Activated CD8-positive, alpha-beta T cell treated with anti-CD3 and anti-CD28 coated beads, Interleukin-2, amount 10 ng/mL, durations not matched to agents 7 days and 5 days (primary cell): ENCODE data around the gene BEGAIN. TPM values are rescaled to one million over a fixed set of nuclear protein-coding genes. Genes with fewer than 3 reads are reported as not detected.
"Not testable (repeated sequence)": the region's sequence is repeated elsewhere in the genome, so short reads cannot be mapped to it uniquely, and the experiment has no call there.

Experiments
- ATAC-seq: fragments of 150-1000 bp; cut with Tn5 transposase; one replicate; pipeline ENCODE4 v1.10.0; 2021; ENCODE audit warnings: moderate library complexity
- CTCF ChIA-PET: fragments of 350-600 bp; sonication (Branson Sonifier 250); formaldehyde crosslinking; loops from one replicate; lab custom pipeline; 2021; ENCODE audit warnings: antibody characterized with exemption; lab: Charles Lee
- POLR2A ChIA-PET: fragments of 350-600 bp; sonication (Branson Sonifier 250); formaldehyde crosslinking; loops from one replicate; lab custom pipeline; 2021; ENCODE audit warnings: antibody characterized with exemption; lab: Charles Lee
- DNase-seq: peaks from one replicate; pipeline ENCODE4 v3.0.0-alpha.2; 2020
- H3K27ac Mint-ChIP-seq: one replicate; pipeline ENCODE4 v1.8.0; 2021; ENCODE audit warnings: mild to moderate bottlenecking, mixed read lengths
- H3K27me3 Mint-ChIP-seq: one replicate; pipeline ENCODE4 v1.8.0; 2021; ENCODE audit warnings: low read depth, mixed read lengths
- H3K36me3 Mint-ChIP-seq: one replicate; pipeline ENCODE4 v1.8.0; 2021; ENCODE audit warnings: low read depth, mixed read lengths
- H3K4me1 Mint-ChIP-seq: one replicate; pipeline ENCODE4 v1.8.0; 2021; ENCODE audit warnings: low read depth, mixed read lengths
- H3K4me3 Mint-ChIP-seq: one replicate; pipeline ENCODE4 v1.8.0; 2021; ENCODE audit warnings: mild to moderate bottlenecking, mixed read lengths
- H3K9me3 Mint-ChIP-seq: one replicate; pipeline ENCODE4 v1.8.0; 2022; ENCODE audit warnings: mixed read lengths; ENCODE audit not compliant: insufficient read depth
- total RNA-seq, 2 experiments: library from RNA; stranded (reverse); gene quantifications; one replicate each; pipeline ENCODE4 v1.2.3, GENCODE V29; 2021

Gene BEGAIN
- total RNA-seq, 2 experiments from 2014 or later = 0.70 to 1.2 TPM

DNA sequence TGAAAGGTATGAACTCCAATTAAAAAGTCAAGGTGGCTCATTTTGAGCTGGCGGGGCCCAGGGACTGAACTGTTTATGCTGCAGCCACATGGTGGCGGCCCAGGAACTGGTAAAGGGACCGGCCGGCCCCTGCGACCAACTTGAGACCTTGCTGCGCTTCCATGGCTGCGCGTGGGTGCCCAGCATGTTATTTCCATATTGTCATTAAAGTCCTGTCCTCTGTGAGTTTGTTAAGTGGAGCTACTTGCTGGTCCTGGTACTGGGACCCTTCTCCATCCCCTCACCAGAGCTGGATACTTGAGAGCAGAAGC lies 62.3 kb downstream of the BEGAIN start:
- CTCF ChIA-PET = interaction anchor here (0.7 to 2.4 kb wide), 11 partner anchors 9 to 149 kb away, joined by 3 to 58 read pairs (median 3); no protein-coding TSS in a partner anchor
- no peak overlapping the region for H3K4me3 Mint-ChIP-seq
- no peaks in the 10 kb centered on the region for H3K9me3 Mint-ChIP-seq

GRCh38 chr14:100524233-100524932 lies 62.8 kb downstream of the BEGAIN start:
- CTCF ChIA-PET = interaction anchor here (0.8 to 4.1 kb wide), 9 partner anchors 9 to 150 kb away, joined by 3 to 58 read pairs (median 5); no protein-coding TSS in a partner anchor
- H3K4me3 Mint-ChIP-seq = no peak overlapping the region
- no peaks in the 10 kb centered on the region for H3K27me3 Mint-ChIP-seq
- no peaks in the 10 kb centered on the region for H3K36me3 Mint-ChIP-seq
- ATAC-seq = no peak
- DNase-seq = no peak
- H3K9me3 Mint-ChIP-seq = no peaks in the 10 kb centered on the region
- POLR2A ChIA-PET = no interaction called here
- no peaks in the 10 kb centered on the region for H3K4me1 Mint-ChIP-seq
- H3K27ac Mint-ChIP-seq = no peak overlapping the region

More for the DNA sequence above, 62.3 kb downstream of the BEGAIN start:
- DNase-seq = peak; percentile 50
- no peak overlapping the region for H3K27ac Mint-ChIP-seq
- POLR2A ChIA-PET = no interaction called here
- no peak for ATAC-seq
- no peaks in the 10 kb centered on the region for H3K4me1 Mint-ChIP-seq
- no peaks in the 10 kb centered on the region for H3K27me3 Mint-ChIP-seq
- no peaks in the 10 kb centered on the region for H3K36me3 Mint-ChIP-seq

DNA sequence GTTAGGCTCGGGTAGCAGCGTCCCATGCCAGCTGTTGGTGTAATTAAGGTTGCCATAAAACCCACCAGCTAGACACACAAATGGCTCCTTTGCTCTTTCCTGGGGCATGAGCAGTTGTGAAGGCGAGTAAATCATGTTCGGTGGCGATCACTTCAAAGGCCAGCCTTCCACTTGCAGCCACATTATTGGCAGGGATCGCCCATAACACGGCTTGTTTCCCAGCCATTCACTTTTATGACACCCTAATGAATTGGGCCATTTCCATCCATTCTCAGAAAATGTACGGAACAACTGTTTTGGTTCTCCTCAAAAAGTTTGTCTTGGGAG lies 63.4 kb downstream of the BEGAIN start:
- Mint-ChIP-seq H3K9me3 (no peaks in the 10 kb centered on the region), H3K36me3 (no peaks in the 10 kb centered on the region), H3K4me3 (no peak overlapping the region), H3K27ac (no peak overlapping the region), H3K27me3 (no peaks in the 10 kb centered on the region), H3K4me1 (no peaks in the 10 kb centered on the region)
- no peak for ATAC-seq
- ChIA-PET POLR2A (no interaction called here), CTCF (interaction anchor here (1.6 to 4.1 kb wide), 2 partner anchors 122 to 139 kb away, joined by 6 to 21 read pairs; no protein-coding TSS in a partner anchor)
- DNase-seq = no peak

DNA sequence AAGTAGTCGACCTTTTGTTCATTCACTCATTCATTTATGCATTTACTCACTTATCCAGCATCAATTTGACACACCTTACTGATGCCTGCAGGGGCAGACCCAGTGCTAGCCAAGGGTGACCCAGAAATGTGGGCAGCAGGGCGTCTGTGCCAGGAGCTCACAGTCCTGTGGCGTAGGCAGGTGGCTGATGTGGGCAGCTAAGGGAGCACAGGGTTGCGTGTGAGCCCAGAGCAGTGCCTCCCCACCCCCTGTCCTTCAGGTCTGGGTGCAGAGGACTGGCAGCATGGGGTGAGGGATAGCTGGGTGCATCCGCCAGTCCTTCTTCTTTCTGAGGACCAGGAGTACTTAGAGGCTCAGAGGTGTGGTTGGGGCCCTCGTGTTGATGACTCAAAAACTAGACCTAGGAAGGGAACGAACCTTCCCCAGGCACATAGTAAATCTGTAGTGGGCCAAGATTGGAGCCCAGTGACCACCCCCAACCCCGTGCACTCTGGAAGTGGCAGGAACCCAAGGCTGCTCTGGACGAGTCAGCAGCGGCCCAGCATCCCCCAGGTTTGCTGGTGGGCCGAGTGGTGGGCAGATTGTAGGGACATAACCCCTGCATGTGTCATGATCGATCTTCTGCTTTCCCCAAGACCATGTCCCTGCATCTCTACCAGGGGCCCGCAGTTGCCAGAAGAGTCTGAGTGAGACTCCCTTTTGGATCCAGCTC lies 63.9 kb downstream of the BEGAIN start:
- POLR2A ChIA-PET = no interaction called here
- H3K27ac Mint-ChIP-seq = no peak overlapping the region
- no peaks in the 10 kb centered on the region for H3K36me3 Mint-ChIP-seq
- no peak for DNase-seq
- no peaks in the 10 kb centered on the region for H3K4me1 Mint-ChIP-seq
- no peaks in the 10 kb centered on the region for H3K9me3 Mint-ChIP-seq
- CTCF ChIA-PET = interaction anchor here (1.6 to 4.1 kb wide), 2 partner anchors 123 to 130 kb away, joined by 4 to 21 read pairs; no protein-coding TSS in a partner anchor
- no peak for ATAC-seq
- no peaks in the 10 kb centered on the region for H3K27me3 Mint-ChIP-seq
- no peak overlapping the region for H3K4me3 Mint-ChIP-seq

- POLR2A ChIA-PET = no interaction called here
- Mint-ChIP-seq H3K27me3 (no peaks in the 10 kb centered on the region), H3K4me1 (no peaks in the 10 kb centered on the region), H3K36me3 (no peaks in the 10 kb centered on the region), H3K4me3 (no peak overlapping the region), H3K9me3 (no peaks in the 10 kb centered on the region), H3K27ac (no peak overlapping the region)
- no peak for DNase-seq
- ATAC-seq = no peak
- CTCF ChIA-PET = interaction anchor here (1.6 to 4.1 kb wide), 2 partner anchors 123 to 131 kb away, joined by 4 to 21 read pairs; no protein-coding TSS in a partner anchor
These were observed 64.6 kb downstream of the BEGAIN start for GRCh38 chr14:100522616-100523099.

- H3K27ac Mint-ChIP-seq, H3K36me3 Mint-ChIP-seq, H3K4me1 Mint-ChIP-seq, H3K4me3 Mint-ChIP-seq, H3K27me3 Mint-ChIP-seq, POLR2A ChIA-PET, CTCF ChIA-PET, ATAC-seq, DNase-seq, H3K9me3 Mint-ChIP-seq: not testable (repeated sequence)
These were observed 81.2 kb downstream of the BEGAIN start for GRCh38 chr14:100506053-100506452.

DNA sequence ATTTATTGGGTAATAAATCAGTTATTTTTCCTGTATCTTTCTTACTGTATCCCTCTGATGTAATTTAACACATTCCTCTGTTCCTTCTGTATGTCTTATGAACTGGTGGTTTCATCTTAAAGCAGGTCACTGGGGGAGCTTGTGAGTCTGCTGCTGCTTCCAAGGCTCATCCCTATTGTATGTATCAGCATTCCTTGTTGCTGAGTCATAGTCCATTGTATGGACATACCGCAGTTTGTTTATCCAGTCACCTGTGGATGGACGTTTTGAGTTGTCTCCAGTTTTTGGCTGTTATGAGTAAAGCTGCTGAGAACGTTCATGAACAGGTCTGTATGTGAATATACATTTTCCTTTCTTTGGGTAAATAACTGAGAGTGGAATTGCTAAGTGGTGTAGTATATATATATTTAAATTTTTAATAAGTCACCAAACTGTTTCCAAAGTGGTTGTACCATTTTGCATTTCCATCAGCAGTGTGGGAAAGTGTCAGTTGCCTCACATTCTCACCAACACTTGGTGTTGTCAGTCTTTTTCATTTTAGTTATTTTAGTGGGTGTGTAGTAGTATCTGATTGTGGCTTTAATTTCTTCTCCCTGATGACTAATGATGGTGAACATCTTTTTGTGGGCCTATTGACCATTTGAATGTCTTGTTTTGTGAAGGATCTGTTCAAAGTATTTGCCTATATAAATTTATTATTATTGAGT lies 82.7 kb downstream of the BEGAIN start:
- no peaks in the 10 kb centered on the region for H3K36me3 Mint-ChIP-seq
- no peaks in the 10 kb centered on the region for H3K9me3 Mint-ChIP-seq
- H3K4me3 Mint-ChIP-seq = no peak overlapping the region
- H3K27ac Mint-ChIP-seq = no peak overlapping the region
- ChIA-PET POLR2A (no interaction called here), CTCF (no interaction called here)
- peaks cover 4% of the 10 kb centered on the region for H3K4me1 Mint-ChIP-seq
- H3K27me3 Mint-ChIP-seq = peaks cover 5% of the 10 kb centered on the region
- ATAC-seq (no peak), DNase-seq (no peak)

DNA sequence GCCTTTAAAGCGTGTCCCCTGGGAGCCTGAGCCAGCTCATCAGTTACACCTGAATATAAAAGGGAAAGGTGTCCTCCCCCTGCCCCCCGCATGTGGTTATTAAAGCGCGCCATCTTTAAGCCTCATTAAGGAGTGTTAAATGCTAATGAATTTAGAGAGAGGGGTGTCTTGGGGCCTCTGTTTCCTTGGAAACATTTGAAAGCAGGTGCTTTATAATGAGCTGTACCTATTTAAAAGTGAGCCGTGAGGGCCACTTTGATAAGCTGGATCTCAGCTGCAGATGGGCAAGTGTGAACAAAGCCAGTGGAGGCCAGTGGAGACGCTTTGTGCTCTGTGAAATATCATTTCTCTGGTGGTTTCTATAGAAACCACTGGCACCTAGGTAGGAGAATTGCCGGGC lies 84.0 kb downstream of the BEGAIN start:
- Mint-ChIP-seq H3K9me3 (no peaks in the 10 kb centered on the region), H3K4me1 (peaks cover 8% of the 10 kb centered on the region), H3K27me3 (peaks cover 5% of the 10 kb centered on the region), H3K36me3 (no peaks in the 10 kb centered on the region), H3K27ac (no peak overlapping the region), H3K4me3 (no peak overlapping the region)
- CTCF ChIA-PET = no interaction called here
- POLR2A ChIA-PET = no interaction called here
- ATAC-seq = no peak
- DNase-seq = no peak

DNA sequence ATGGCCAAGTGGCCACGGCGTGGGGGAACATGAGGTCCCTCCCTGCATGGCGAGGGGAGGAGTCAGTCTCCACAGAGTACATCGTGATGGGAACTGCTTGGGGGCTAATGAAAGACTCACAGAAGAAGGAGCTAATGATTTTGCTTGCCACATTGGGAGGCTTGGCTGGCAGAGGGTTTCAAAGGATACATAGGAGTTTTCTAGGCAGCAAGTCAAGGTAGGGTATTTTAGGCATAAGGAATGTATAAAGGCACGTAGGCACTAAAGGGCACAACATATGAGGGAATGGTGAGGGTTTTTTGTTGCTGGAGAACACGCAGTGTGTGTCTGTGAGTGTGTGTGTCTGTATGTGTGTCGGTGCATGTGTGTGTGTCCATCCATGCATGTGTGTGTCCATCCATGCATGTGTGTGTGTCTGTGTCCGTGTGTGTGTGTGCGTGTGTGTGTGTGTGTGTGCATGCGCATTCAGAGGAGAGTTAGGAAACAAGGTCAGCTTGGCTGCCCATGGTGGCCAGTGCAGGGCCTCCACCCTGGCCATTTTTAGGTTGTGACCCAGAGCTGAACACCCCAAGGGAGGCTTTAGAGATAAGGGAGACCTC lies 84.5 kb downstream of the BEGAIN start:
- Mint-ChIP-seq H3K4me3 (no peak overlapping the region), H3K27ac (no peak overlapping the region), H3K9me3 (no peaks in the 10 kb centered on the region), H3K36me3 (no peaks in the 10 kb centered on the region), H3K27me3 (peaks cover 3% of the 10 kb centered on the region), H3K4me1 (peaks cover 8% of the 10 kb centered on the region)
- POLR2A ChIA-PET = no interaction called here
- DNase-seq (no peak), ATAC-seq (no peak)
- CTCF ChIA-PET = interaction anchor here (1.8 kb wide), 1 partner anchor 118 kb away, joined by 4 read pairs; no protein-coding TSS in a partner anchor

DNA sequence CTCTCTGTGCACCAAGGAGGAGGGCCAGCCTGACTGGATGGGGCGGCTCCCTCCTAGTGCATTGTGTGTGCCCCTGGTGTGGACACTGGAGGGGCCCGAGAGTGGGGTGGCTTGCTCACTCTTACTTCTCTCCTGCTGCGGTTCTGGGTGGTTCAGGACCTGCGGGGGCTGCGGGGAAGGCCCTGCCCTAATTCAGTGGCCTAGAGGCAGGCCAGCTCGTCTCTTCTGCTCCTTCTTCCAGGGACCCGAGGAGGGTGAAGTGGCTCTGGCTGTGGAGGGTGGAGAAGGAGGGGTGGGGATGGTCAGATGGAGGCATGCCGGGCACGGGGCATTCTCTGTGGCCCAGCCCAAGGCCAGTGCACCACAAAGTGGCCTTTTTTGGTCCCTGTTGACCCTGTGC lies 87.1 kb downstream of the BEGAIN start:
- CTCF ChIA-PET = no interaction called here
- H3K27ac Mint-ChIP-seq = no peak overlapping the region
- no peaks in the 10 kb centered on the region for H3K27me3 Mint-ChIP-seq
- DNase-seq (no peak), ATAC-seq (no peak)
- POLR2A ChIA-PET = no interaction called here
- H3K4me1 Mint-ChIP-seq = peaks cover 8% of the 10 kb centered on the region
- H3K9me3 Mint-ChIP-seq = no peaks in the 10 kb centered on the region
- H3K4me3 Mint-ChIP-seq = no peak overlapping the region
- H3K36me3 Mint-ChIP-seq = no peaks in the 10 kb centered on the region

- H3K27me3 Mint-ChIP-seq = no peaks in the 10 kb centered on the region
- CTCF ChIA-PET = no interaction called here
- H3K36me3 Mint-ChIP-seq = no peaks in the 10 kb centered on the region
These were observed 89.1 kb downstream of the BEGAIN start for GRCh38 chr14:100498068-100498467.

More at GRCh38 chr14:100498068-100498467, 89.1 kb downstream of the BEGAIN start:
- ATAC-seq (no peak), DNase-seq (no peak)
- POLR2A ChIA-PET = no interaction called here
- H3K9me3 Mint-ChIP-seq = no peaks in the 10 kb centered on the region
- H3K27ac Mint-ChIP-seq = no peak overlapping the region
- no peak overlapping the region for H3K4me3 Mint-ChIP-seq
- H3K4me1 Mint-ChIP-seq = peaks cover 17% of the 10 kb centered on the region
